Measurements from ENCODE around the gene DLGAP4. TPM values are rescaled to one million over a fixed set of nuclear protein-coding genes. Genes with fewer than 3 reads are reported as not detected.

Gene DLGAP4
- total and polyA plus RNA-seq, 10 of the 15 experiments (the other 5 are each of a cell fraction or from before 2014, with no cell fraction given) = 0.42 to 43.3 (median 19.0) TPM

DNA sequence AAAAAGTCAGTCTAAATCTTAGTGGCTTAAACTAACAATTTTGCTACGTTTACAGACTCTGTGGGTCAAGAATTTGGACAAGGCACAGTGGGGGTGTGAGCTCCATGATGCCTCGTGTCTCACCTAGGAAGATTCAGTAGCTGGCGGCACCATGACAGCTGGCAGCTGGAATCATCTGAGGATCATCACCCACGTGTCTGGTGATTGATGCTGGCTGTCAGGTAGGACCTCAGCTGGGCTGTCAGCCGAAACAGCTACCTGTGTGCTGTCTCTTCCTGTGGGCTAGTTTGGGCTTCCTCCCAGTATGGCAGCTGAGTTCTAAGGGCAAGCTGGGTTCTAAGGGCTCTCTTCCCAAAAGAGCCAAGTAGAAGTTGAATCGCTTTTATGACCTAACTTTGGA, 26.4 kb upstream of the DLGAP4 start (continued):
- TF ChIP-seq, protein P1, sequence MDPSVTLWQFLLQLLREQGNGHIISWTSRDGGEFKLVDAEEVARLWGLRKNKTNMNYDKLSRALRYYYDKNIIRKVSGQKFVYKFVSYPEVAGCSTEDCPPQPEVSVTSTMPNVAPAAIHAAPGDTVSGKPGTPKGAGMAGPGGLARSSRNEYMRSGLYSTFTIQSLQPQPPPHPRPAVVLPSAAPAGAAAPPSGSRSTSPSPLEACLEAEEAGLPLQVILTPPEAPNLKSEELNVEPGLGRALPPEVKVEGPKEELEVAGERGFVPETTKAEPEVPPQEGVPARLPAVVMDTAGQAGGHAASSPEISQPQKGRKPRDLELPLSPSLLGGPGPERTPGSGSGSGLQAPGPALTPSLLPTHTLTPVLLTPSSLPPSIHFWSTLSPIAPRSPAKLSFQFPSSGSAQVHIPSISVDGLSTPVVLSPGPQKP (IDR thresholded peaks at IDR 0.05; ENCODE audit: low read depth, low read length) = no peak

DNA sequence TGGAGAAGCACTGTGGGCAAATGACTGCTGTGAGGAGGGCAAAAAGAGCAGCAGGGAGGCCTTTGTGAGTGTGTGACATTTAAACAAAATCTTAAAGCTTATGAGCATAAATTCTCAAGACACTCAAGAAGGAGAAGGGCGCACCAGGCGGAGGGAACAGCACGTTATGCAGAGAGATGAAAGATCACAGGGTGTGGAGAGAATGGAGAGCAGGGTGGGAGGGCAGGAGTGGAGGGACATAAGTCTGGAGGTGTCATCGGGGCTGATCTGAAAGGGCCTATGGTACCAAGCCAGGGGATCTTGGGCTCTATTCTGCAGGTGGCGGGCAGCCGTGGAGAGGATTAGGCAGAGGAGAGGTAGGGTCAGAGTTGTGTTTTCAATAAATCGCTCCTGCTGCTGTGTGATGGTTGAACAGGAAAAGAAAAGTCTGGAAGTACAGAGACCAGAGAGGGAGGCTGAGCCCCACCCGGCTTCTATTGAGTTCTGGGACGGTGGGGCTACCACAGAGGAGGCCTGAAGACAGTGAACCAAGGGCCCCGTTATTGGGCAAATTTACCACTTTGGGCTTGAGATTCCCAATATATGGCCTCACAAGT, 24.3 kb upstream of the DLGAP4 start:
- DNase-seq (ENCODE audit: low read depth, low spot score) (no peak), FAIRE-seq (no peak), ATAC-seq (no peak)
- 43% methylated on average over 10 of the region's 10 CpGs for WGBS (ENCODE audit: insufficient coverage, insufficient replicate concordance, low lambda C conversion rate, missing lambda C conversion rate)
- Histone ChIP-seq H3K36me3 (ENCODE audit: control insufficient read depth in 2 of 2, insufficient read depth in 2 of 2, low read length in 1 of 2) (no peaks in the 10 kb centered on the region), H2AFZ (ENCODE audit: control insufficient read depth, low read depth, low read length) (no peak overlapping the region), H4K20me1 (ENCODE audit: control insufficient read depth, insufficient read depth) (no peaks in the 10 kb centered on the region), H3K4me3 (no peak overlapping the region), H3K4me1 (ENCODE audit: control insufficient read depth, insufficient read depth, low read length) (no peaks in the 10 kb centered on the region), H3K9me3 (replicated peaks; ENCODE audit: control insufficient read depth, insufficient read depth, low read length) (no peaks in the 10 kb centered on the region), H3K27ac (ENCODE audit: control insufficient read depth, insufficient read depth) (no peak overlapping the region), H3K79me2 (ENCODE audit: control insufficient read depth, insufficient read depth, low read length) (no peaks in the 10 kb centered on the region), H3K4me2 (ENCODE audit: control insufficient read depth, insufficient read depth) (no peak overlapping the region), H3K9ac (ENCODE audit: control insufficient read depth, insufficient read depth, low read length) (no peak overlapping the region), H3K27me3 (replicated peaks in 1 of 2; ENCODE audit: control insufficient read depth in 2 of 2, insufficient read depth in 2 of 2, low read length in 1 of 2) (peaks cover 0 to 1% of the 10 kb centered on the region in 2 experiments; a peak in 1 of 4 replicates)
- intact Hi-C loops (cut with micrococcal nuclease; ENCODE audit: unreplicated experiment) (no loop called here), in situ Hi-C loops (cut with MboI) (no loop called here)
- BruUV-seq (replicated peaks) = no TSS peak
- no peak for TF ChIP-seq SPI1 (IDR thresholded peaks at IDR 0.05; ENCODE audit: borderline replicate concordance, insufficient read depth, low read depth, low read length)
- no peak for TF ChIP-seq SREBF1 (IDR thresholded peaks at IDR 0.05; ENCODE audit: low read length)
- TF ChIP-seq BCL11A (IDR thresholded peaks at IDR 0.05; ENCODE audit: low read depth, low read length) = no peak
- no peak for TF ChIP-seq CHD4 (IDR thresholded peaks at IDR 0.05)
- TF ChIP-seq EED (IDR thresholded peaks at IDR 0.05; ENCODE audit: low read depth) = no peak
- SMC1A ChIA-PET (ENCODE audit: uncharacterized antibody, unreplicated experiment) = no interaction called here
- RAD21 ChIA-PET (ENCODE audit: unreplicated experiment) = no interaction called here
- POLR2A ChIA-PET = no interaction called here
- CTCF ChIA-PET = no interaction called here

All from GM12878 (cell line).